OCI-M2 (cell line): ENCODE measurements around the gene SGSM1.
"Not testable (repeated sequence)": the region's sequence is repeated elsewhere in the genome, so short reads cannot be mapped to it uniquely, and the experiment has no call there.

Experiments
- DNase-seq: peaks from one replicate; lab custom pipeline; 2025; ENCODE audit not compliant: unreplicated experiment; lab: John Stamatoyannopoulos, UW

Gene SGSM1

DNA sequence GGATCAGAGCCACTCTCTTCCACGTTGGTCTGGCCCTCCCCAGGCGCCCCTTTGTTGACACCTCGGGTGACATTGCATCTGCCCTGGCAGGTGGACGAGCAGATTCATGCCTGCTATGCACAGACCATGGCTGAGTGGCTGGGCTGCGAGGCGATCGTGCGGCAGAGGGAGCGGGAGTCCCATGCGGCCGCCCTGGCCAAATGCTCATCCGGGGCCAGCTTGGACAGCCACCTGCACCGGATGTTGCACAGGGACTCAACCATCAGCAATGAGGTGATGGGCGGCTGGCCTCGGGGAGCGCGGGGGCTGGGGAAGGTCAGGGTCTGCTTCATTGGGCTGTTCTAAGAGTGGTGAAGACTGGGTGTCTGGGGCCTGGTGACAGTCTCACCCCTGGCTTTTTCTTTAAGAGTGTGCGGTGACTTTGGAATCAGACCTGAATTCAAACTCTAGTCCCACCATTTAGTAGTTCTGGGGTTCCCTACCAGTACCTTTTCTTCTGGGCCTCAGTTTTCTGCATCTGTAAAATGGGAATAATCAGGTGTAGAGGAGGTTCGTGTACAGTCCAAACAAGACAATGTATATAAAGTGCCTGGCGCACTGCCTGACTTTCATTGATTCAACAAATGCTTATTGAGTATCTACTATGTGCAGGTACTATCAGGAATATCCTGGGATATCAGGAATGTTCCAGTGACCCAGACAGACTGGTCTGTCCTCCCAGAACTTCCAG is 87.5 kb downstream of the SGSM1 start:
- DNase-seq, result no peak

DNA sequence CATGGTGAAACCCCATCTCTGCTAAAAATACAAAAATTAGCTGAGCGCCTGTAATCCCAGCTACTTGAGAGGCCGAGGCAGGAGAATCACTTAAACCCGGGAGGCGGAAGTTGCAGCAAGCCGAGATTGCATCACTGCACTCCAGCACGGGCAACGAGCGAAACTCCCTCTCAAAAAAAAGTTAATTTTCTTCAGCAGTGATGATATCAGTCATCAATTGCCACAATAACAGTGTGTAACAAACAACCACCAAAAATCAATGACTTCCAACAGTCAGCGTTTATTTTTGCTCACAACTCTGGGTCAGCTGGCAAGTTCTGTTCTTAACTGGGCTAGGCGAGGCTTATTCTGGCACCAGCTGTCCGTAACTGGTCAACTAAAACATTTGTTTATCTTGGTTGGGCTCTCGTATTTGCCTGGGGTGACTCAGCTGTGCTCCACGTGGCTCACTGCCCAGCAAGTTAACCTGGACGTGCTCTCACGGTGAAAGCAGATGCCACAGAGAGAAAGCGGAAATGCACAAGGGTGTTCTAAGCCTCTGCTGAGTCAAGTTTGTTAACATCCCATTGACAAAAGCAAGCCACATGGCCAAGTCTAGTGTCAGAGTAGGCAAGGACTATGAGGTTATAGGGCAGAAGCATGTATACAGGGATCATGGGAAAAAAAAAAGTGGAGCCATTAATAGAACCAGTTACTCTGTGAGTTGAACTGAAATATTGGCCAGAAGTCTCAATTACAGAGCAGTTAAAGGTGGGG is 88.4 kb downstream of the SGSM1 start:
- no peak for DNase-seq

DNA sequence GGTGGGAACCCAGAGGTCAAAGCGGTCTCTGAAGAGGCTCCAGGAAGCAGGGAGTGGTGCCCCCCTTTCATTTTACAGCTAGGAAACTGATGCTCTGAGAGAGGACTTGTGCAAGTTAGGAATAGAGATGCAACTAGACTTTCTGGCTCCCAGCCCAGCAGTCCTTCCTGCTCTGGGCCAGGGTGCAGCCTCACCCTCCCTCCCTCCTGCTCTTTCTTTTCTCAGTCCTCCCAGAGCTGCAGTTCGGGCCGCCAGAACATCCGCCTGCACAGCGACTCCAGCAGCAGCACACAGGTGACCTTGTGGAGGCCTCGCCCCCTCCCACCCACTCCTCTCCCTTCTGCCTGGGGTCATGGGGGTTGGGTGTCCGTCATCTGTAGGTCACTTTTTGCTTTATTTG is 89.0 kb downstream of the SGSM1 start:
- no peak for DNase-seq

DNA sequence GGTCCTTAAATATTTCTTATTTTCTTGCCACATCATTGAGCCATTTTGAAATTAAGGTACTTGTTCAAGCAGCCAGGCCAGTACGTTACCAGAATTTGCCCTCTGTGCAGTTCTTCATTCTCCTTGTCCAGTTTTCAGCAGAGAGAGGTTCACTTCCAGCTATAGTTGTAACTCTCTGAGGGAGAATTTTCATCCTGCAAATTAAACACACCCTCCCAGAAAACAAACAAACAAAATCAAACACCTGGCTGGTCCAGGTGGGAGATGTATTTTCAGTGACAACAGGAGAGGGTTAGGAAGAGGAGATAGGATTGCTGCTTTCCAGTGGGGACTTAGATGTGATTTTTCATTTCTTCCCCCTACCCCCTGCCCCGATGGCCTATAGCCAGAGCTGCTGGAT is 95.4 kb downstream of the SGSM1 start:
- no peak for DNase-seq

DNA sequence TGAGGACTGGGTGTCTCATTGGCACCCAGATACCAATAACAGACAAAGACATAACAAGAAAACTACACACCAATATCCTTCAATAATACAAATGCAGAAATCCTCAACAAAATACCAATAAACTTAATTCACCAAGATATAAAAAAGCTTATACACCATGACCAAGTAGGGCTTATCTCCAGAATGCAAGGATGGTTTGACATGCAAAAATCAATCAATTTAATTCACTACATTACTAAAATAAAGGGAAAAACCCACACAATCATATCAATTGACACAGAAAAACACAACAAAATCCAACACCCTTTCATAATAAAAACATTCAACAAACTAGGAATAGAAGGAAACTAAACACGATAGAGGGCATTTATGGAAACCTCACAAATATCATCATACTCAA is 99.9 kb downstream of the SGSM1 start:
- no peak for DNase-seq

DNA sequence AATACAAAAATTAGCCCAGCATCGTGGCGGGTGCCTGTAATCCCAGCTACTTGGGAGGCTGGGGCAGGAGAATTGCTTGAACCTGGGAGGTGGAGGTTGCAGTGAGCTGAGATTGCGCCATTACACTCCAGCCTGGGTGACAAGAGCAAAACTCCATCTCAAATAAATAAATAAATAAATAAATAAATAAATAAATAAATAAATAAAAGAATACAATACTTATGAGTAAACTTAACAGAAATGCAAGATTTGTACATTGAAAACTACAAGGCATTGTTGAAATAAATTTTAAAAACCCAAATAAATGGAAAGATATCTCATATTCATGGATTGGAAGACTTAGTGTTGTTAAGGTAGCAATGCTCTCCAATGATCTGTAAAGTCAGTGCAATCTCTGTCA is 101.1 kb downstream of the SGSM1 start:
- DNase-seq, result not testable (repeated sequence)

DNA sequence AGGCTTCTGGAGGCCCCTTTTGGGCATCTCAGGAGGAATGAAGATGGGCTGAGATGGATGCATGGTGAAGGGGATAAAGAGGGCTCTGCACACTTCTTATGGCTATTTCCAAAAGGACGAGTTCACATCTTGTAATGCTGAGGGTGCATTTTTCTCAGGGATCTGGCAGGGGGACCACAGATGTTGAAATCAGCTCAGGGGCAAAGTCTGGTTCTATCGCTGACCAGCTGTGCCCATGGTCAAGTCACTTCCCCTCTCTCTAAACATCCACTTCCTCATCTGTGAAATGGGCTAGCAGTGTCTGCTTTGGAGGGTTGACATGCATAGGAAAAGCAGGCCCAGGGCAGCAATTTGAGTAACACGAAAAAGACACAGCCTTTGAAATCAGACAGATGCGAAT is 114.0 kb downstream of the SGSM1 start:
- no peak for DNase-seq

DNA sequence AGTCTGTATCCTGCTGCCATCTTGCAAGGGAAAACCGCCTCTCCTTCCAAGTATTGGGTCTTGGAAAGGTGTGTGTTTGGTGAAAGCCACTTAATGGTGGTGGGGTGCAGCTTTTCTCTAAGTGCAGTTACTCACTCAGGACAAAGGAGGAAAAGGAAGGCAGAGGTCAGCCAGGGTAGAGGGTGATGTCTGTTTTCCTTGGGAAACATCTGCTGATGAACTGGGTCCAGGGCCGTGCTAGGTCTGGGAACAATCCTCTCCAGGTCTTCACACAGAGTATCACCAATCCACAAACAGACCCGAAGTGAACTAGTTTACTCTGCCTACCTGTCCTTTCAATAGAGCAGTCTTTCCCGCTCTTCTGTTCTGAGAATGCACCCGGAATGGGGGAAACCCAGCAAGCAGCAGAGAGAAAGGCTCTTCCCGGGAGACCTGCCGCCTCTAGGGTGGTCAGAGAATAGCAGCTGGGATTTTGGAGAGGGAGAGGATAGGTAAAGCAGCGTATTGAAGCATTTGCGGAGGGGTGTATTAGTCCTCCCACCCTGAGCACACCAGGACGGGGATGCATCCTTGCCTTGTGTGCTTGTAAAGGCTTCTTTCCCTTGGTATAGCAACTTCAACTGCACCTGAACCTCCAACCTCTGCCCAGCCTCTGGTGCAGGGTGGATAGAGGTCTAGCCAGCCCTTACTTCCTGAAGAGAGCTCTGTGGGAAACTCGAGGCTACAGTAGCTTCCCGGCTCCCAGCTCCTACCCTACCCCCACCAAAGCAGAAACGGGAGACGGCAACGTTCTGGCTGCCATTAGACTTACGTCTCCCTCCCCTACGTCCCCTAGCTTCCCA is 119.8 kb downstream of the SGSM1 start:
- DNase-seq, result no peak

DNA sequence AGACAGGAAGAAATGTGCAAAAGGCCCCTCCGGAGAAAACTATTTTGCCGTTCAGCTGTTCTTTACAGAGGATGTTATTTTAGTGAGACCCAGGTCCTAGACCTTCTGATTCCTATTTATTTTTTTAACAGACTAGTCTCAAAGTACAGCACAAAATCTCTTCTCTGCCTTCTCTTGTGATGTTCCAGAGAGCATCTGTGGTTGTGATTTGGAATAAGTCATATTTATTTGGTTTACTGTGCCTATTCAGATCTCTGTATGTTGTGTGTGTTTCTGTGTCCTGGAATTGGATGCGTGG is 120.4 kb downstream of the SGSM1 start:
- DNase-seq, result no peak

DNA sequence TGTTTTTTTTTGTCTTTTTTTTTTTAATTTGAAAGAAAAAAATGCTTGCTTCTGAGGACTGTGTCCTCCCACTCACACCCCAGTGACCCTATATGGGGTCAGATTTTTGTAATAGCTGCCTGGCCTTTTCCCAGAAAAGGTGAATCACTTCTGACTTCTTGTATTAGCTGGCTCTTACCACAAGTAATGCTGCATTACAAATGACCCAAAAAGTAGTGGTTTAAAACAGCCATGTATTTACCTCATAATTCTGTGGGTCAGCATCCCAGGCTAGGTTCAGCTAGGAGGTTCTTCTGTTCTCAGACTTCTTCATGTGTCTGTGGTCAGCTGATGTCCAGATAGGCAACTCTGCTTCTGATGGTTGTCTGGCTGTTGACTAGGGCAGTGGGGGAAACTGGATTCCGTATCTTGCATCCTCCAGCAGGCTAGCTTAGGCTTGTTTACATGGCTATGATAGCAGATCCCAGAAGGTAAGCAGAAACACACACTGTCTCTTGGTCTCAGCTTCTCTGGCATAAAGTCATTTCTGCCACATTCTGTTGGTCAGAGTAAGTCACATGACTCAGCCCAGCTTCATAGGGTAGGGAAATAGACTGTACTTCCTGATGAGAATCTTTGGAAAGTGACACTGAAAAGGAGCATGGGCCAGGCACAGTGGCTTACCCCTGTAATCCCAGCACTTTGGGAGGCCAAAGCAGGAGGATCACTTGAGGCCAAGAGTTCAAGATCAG is 121.0 kb downstream of the SGSM1 start:
- DNase-seq, result no peak

DNA sequence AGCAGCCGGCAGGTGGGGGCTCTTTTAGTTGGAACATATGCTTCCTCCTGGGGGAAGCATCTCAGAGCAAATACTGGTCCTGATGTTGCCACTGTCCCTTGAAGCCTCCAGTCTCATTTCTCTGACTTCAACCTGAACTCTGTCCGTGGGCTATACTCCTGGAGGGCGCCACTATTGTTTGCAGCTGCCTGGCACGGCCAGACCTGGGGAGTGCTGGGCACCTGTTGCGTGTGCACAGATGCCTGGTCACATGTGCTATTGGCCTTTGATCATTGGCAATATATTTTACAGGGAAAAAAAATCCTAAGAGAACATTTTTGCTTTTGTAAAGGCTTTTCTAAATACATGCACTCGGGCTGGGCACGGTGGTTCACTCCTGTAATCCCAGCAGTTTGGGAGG is 122.3 kb downstream of the SGSM1 start:
- DNase-seq, result no peak

DNA sequence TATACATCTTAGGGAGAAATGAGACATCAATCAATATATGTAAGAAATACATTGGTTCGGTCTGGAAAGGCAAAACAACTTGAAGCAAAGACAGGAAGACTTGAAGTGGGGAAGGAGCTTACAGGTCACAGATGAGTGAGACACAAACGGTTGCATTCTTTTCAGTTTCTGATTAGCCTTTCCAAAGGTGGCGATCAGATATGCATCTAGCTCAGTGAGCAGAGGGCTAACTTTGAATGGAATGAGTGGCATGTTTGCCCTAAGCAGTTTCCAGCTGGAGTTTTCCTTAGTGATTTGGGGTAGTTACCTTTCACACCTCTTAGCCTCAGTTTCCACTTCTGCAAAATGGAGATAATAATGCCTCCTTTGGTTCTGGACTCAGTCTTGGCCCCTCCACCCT is 124.7 kb downstream of the SGSM1 start:
- DNase-seq, result no peak

DNA sequence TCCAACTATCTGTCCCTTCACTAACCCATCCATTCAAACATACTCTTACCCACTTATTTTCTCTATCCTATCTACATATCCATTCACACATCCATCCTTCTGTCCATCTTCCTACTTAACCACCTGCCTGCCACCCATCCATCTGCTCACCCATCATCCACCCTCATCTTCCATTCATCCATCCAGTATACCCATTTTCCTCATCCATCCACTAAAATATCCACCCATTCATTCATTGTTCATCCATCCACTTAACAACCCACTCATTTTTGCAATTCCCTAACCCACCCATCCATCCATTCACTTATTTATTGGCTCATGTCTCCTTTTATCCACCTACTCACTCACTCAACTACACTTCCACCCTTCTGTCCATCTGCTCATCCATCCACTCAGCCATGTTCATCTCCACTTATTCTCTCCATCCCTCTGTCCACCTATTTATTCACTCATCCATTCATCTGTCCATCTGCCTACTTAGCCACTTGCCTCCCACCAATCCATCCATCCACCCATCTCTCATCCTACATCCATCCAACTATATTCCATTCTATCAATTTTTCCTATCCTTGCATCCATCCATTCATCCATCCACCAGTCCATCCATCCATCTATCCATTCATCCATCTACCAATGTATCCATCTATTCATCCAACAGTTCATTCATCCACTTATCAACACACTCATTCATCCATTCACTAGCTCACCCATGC is 129.9 kb downstream of the SGSM1 start:
- DNase-seq, result no peak

DNA sequence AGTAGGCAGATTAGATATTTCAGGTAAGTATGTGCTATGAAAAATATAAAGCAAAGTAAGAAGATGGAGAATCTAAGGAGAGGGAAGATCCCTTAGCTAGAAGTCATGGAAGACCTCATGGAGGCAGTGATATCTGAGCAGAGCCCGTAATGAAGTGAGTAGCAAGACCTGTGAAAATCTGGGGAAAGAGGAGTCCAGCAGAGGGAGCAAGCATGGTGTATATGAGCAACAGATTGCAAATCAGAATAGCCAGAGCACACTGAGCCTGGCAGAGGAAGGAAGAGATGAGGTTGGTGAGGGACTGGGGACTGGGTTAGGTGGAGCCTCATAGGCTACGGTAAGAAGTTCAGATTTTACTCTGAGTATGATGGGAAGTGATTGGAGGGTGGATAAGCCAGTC is 131.1 kb downstream of the SGSM1 start:
- no peak for DNase-seq

DNA sequence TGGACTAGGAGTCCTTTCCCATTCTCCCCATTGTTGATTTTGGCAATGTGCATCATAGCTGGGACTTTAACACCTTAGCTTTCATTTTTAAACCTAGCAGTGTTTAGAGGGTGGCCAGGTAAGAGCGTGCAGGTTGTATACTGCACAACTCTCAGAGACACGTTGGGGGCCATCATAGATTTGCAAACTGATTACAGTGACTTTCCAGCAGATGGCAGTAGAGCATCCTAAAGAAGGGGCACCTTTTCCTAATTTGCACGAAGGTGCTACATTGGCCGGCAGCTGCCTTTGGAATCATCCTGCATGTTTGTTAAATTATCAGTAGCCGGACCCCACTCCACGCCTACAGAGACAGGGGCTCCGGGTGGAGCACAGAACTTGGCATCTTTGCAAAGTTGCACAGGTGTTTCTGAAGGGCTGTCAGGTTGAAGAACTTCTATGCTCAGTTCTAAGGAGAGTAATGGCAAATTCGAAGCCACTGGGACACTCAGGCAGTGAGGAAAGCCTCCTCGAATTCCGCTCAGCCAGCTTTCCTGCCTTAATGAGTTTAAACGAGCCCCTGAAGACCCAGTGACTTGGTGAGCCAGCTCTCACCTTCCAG is 132.8 kb downstream of the SGSM1 start:
- DNase-seq, result no peak

DNA sequence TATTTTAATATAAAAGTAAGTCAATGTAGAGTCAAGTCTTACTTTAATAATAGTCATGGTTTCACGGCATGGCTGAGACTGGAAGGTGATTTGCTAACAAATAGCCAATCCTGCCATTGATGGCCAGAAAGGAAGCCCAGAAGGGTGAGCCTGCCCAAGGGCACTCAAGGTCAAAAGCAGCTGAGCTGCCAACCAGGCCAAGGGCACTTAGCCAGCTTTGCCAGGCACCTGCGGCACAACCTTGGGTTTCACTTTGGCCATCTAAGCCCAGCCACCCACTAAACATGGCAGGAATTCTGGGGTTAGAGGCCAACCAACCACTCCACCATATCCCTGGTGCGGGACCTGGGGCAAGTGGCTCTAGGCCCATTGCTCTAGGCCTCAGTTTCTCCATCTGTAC is 136.3 kb downstream of the SGSM1 start:
- DNase-seq, result no peak

DNA sequence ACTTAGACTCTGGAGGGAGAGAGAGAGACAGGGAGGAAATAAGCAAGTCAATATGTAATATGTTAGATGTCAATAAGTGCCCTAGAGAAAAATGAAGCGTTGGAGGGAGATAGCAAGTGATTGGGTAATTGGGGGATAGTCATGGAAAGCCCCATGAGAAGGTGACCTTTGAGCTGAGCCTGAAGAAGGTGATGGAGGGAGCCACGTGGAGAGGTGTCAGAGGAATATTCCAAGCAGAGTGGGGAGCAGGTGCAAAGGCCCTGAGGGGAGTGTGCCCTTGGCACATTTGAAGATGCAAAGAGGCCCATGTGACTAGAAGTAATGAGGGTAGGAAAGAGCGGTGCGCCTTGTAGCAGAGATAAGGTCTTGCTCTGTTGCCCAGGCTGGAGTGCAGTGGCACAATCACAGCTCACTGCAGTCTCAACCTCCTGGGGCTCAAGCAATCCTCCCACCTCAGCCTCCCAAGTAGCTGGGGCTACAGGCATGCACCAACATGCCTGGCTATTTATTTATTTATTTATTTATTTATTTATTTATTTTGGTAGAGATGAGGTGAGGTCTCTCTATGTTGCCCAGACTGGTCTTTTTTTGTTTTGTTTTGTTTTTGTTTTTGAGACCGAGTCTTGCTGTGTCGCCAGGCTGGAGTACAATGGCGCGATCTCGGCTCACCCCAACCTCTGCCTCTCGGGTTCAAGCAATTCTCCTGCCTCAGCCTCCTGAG is 138.4 kb downstream of the SGSM1 start:
- DNase-seq, result no peak

DNA sequence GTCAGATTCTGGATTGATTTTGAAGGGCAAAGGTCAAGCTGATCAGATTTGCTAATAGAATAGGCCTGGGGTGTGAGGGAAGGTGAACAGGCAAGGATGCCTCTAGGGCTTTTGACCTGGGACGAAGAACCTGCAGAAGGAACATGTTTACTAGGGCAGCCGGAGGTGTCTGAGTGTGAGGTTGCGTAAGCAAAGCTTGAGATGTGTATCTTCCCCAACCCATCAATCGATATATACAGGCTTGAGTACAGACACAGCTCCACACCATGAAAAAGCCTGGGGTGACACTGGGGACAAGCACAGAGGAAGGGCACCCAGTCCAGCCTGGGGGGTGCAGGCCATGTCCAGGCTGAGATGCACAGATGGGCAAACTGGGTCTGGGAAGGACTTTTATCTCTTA is 139.4 kb downstream of the SGSM1 start:
- no peak for DNase-seq

DNA sequence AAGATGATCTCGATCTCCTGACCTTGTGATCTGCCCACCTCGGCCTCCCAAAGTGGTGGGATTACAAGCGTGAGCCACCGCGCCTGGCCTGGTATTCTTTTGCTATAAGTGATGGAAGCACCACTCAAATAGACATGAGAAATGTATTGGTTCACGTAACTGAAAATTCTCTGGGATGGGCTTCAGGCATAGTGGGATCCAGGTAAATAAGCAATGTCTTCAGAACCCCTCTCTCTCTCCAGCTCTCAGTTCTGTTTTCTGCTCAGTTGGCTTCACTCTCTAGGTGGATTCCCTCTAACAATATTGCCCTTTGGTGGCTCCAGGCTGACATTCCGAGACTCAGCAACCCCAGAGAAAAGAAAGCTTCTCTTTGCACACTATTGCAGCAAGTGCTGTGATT is 141.4 kb downstream of the SGSM1 start:
- no peak for DNase-seq

DNA sequence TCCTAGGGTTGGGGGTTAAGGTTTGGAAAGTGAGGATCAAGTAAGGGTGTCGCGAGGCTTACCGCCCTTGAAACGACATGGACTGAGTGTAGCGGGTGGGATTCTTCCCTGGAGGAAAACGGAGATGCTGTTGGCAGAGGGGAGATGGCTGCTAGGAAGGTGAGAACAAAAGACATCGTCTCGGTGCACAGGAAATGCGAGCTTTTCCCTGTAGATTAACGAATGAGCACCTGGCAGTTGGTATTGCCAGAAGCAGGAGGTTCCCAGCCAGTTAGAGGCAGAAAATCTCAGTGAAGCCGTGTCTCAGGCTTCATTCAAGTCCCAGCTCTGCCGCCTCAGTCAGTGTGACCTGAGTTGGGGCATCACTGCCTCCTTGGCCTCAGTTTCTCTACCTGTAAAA is 141.9 kb downstream of the SGSM1 start:
- no peak for DNase-seq
